Measurements from ENCODE around the gene FOXD4L6. TPM values are rescaled to one million over a fixed set of nuclear protein-coding genes. Genes with fewer than 3 reads are reported as not detected.
"Not testable (repeated sequence)": the region's sequence is repeated elsewhere in the genome, so short reads cannot be mapped to it uniquely, and the experiment has no call there.

Gene FOXD4L6
- total and polyA plus RNA-seq, 9 of the 15 experiments (the other 6 are each of a cell fraction or from before 2014, with no cell fraction given), result not detected

GRCh38 chr9:41106472-41107116 lies 21.9 kb downstream of the FOXD4L6 start:
- H2AFZ ChIP-seq (ENCODE audit: low read depth, low read length); H3K4me1 ChIP-seq (replicated peaks in 1 of 2; ENCODE audit: control insufficient read depth in 2 of 2, insufficient read depth in 2 of 2, low read length in 2 of 2); FAIRE-seq; in situ Hi-C loops (cut with MboI); H3K4me3 ChIP-seq; POLR2A ChIA-PET; intact Hi-C loops (cut with micrococcal nuclease); H3K9me3 ChIP-seq (replicated peaks; ENCODE audit: control insufficient read depth, insufficient read depth, low read depth, low read length); H3K36me3 ChIP-seq (ENCODE audit: control insufficient read depth, insufficient read depth, low read length); H3K4me2 ChIP-seq (ENCODE audit: insufficient read depth, low read length); H3K9ac ChIP-seq (ENCODE audit: insufficient read depth in 1 of 2, low read depth in 2 of 2, low read length in 2 of 2); H3K9me1 ChIP-seq (ENCODE audit: control insufficient read depth, insufficient read depth, low read length); BruUV-seq (replicated peaks); DNase-seq (ENCODE audit: extremely low read depth in 1 of 4, low spot score in 3 of 4); H3K79me2 ChIP-seq (ENCODE audit: control insufficient read depth, insufficient read depth, low read length); H3K27ac ChIP-seq (ENCODE audit: extremely low read depth, low read depth, low read length); H4K20me1 ChIP-seq (replicated peaks; ENCODE audit: control insufficient read depth, insufficient read depth, low read length); CTCF ChIA-PET (ENCODE audit: low intra/inter-chr PET ratio); H3K27me3 ChIP-seq (ENCODE audit: control insufficient read depth in 2 of 2, insufficient read depth in 2 of 2, low read length in 2 of 2); ATAC-seq: not testable (repeated sequence)
- no CpG with 5 or more reads among the region's 34 CpGs for WGBS (ENCODE audit: insufficient coverage, low coverage, missing lambda C conversion rate)

GRCh38 chr9:41105557-41106253 lies 22.8 kb downstream of the FOXD4L6 start:
- CTCF ChIA-PET (ENCODE audit: low intra/inter-chr PET ratio); H3K27me3 ChIP-seq (ENCODE audit: control insufficient read depth in 2 of 2, insufficient read depth in 2 of 2, low read length in 2 of 2); H3K4me3 ChIP-seq; DNase-seq (ENCODE audit: extremely low read depth in 1 of 4, low spot score in 3 of 4); H3K9me1 ChIP-seq (ENCODE audit: control insufficient read depth, insufficient read depth, low read length); FAIRE-seq; H3K4me1 ChIP-seq (replicated peaks in 1 of 2; ENCODE audit: control insufficient read depth in 2 of 2, insufficient read depth in 2 of 2, low read length in 2 of 2); H2AFZ ChIP-seq (ENCODE audit: low read depth, low read length); H3K27ac ChIP-seq (ENCODE audit: extremely low read depth, low read depth, low read length); POLR2A ChIA-PET; BruUV-seq (replicated peaks); H3K4me2 ChIP-seq (ENCODE audit: insufficient read depth, low read length); H3K9me3 ChIP-seq (replicated peaks; ENCODE audit: control insufficient read depth, insufficient read depth, low read depth, low read length); H3K9ac ChIP-seq (ENCODE audit: insufficient read depth in 1 of 2, low read depth in 2 of 2, low read length in 2 of 2); intact Hi-C loops (cut with micrococcal nuclease); H3K36me3 ChIP-seq (ENCODE audit: control insufficient read depth, insufficient read depth, low read length); H4K20me1 ChIP-seq (replicated peaks; ENCODE audit: control insufficient read depth, insufficient read depth, low read length); in situ Hi-C loops (cut with MboI); H3K79me2 ChIP-seq (ENCODE audit: control insufficient read depth, insufficient read depth, low read length); ATAC-seq: not testable (repeated sequence)
- WGBS (ENCODE audit: insufficient coverage, low coverage, missing lambda C conversion rate), result 11% methylated on average over 7 of the region's 13 CpGs

- POLR2A ChIA-PET, FAIRE-seq: not testable (repeated sequence)
- no CpG with 5 or more reads among the region's 19 CpGs for WGBS (ENCODE audit: insufficient coverage, low coverage, missing lambda C conversion rate)
These were observed 23.9 kb downstream of the FOXD4L6 start for GRCh38 chr9:41104542-41104941.

GRCh38 chr9:41100508-41100907 lies 28.0 kb downstream of the FOXD4L6 start:
- CTCF ChIA-PET (ENCODE audit: low intra/inter-chr PET ratio); H3K4me2 ChIP-seq (ENCODE audit: insufficient read depth, low read length); in situ Hi-C loops (cut with MboI): not testable (repeated sequence)

More at GRCh38 chr9:41104542-41104941, 23.9 kb downstream of the FOXD4L6 start:
- ATAC-seq; H3K79me2 ChIP-seq (ENCODE audit: control insufficient read depth, insufficient read depth, low read length); H3K9me1 ChIP-seq (ENCODE audit: control insufficient read depth, insufficient read depth, low read length); H3K4me2 ChIP-seq (ENCODE audit: insufficient read depth, low read length); H3K4me1 ChIP-seq (replicated peaks in 1 of 2; ENCODE audit: control insufficient read depth in 2 of 2, insufficient read depth in 2 of 2, low read length in 2 of 2); H4K20me1 ChIP-seq (replicated peaks; ENCODE audit: control insufficient read depth, insufficient read depth, low read length); intact Hi-C loops (cut with micrococcal nuclease); H3K4me3 ChIP-seq; in situ Hi-C loops (cut with MboI); BruUV-seq (replicated peaks); H3K36me3 ChIP-seq (ENCODE audit: control insufficient read depth, insufficient read depth, low read length); H3K9ac ChIP-seq (ENCODE audit: insufficient read depth in 1 of 2, low read depth in 2 of 2, low read length in 2 of 2); H2AFZ ChIP-seq (ENCODE audit: low read depth, low read length); CTCF ChIA-PET (ENCODE audit: low intra/inter-chr PET ratio); H3K9me3 ChIP-seq (replicated peaks; ENCODE audit: control insufficient read depth, insufficient read depth, low read depth, low read length); H3K27me3 ChIP-seq (ENCODE audit: control insufficient read depth in 2 of 2, insufficient read depth in 2 of 2, low read length in 2 of 2); DNase-seq (ENCODE audit: extremely low read depth in 1 of 4, low spot score in 3 of 4); H3K27ac ChIP-seq (ENCODE audit: extremely low read depth, low read depth, low read length): not testable (repeated sequence)

More at GRCh38 chr9:41100508-41100907, 28.0 kb downstream of the FOXD4L6 start:
- DNase-seq (ENCODE audit: extremely low read depth in 1 of 4, low spot score in 3 of 4); H3K9ac ChIP-seq (ENCODE audit: insufficient read depth in 1 of 2, low read depth in 2 of 2, low read length in 2 of 2); H3K4me1 ChIP-seq (replicated peaks in 1 of 2; ENCODE audit: control insufficient read depth in 2 of 2, insufficient read depth in 2 of 2, low read length in 2 of 2); H3K79me2 ChIP-seq (ENCODE audit: control insufficient read depth, insufficient read depth, low read length); H4K20me1 ChIP-seq (replicated peaks; ENCODE audit: control insufficient read depth, insufficient read depth, low read length); H3K36me3 ChIP-seq (ENCODE audit: control insufficient read depth, insufficient read depth, low read length); FAIRE-seq; H3K9me1 ChIP-seq (ENCODE audit: control insufficient read depth, insufficient read depth, low read length); H3K9me3 ChIP-seq (replicated peaks; ENCODE audit: control insufficient read depth, insufficient read depth, low read depth, low read length); H3K27ac ChIP-seq (ENCODE audit: extremely low read depth, low read depth, low read length); POLR2A ChIA-PET; H3K4me3 ChIP-seq; H3K27me3 ChIP-seq (ENCODE audit: control insufficient read depth in 2 of 2, insufficient read depth in 2 of 2, low read length in 2 of 2); intact Hi-C loops (cut with micrococcal nuclease); H2AFZ ChIP-seq (ENCODE audit: low read depth, low read length); ATAC-seq; BruUV-seq (replicated peaks): not testable (repeated sequence)
- WGBS (ENCODE audit: insufficient coverage, low coverage, missing lambda C conversion rate), result 38% methylated on average over 3 of the region's 7 CpGs
